ENCODE data around the gene RNF180. TPM values are rescaled to one million over a fixed set of nuclear protein-coding genes. Genes with fewer than 3 reads are reported as not detected.
"Not testable (repeated sequence)": the region's sequence is repeated elsewhere in the genome, so short reads cannot be mapped to it uniquely, and the experiment has no call there.

The RNF180 gene
- total RNA-seq, 2 experiments from 2014 or later, result not detected

GRCh38 chr5:64195981-64196380, 30.3 kb downstream of the RNF180 start:
- POLR2A ChIA-PET, result no interaction called here
- Mint-ChIP-seq H3K36me3 (ENCODE audit: low read depth) (no peaks in the 10 kb centered on the region), H3K27me3 (no peaks in the 10 kb centered on the region), H3K4me1 (no peaks in the 10 kb centered on the region), H3K9me3 (peaks cover 2% of the 10 kb centered on the region), H3K4me3 (no peak overlapping the region), H3K27ac (no peak overlapping the region)
- DNase-seq, result no peak
- CTCF ChIA-PET, result no interaction called here

- ChIA-PET POLR2A (no interaction called here), CTCF (no interaction called here)
- Mint-ChIP-seq H3K4me1 (no peaks in the 10 kb centered on the region), H3K36me3 (ENCODE audit: low read depth) (no peaks in the 10 kb centered on the region), H3K4me3 (no peak overlapping the region), H3K27ac (no peak overlapping the region), H3K27me3 (peaks cover 1% of the 10 kb centered on the region), H3K9me3 (peaks cover 2% of the 10 kb centered on the region)
- no peak for DNase-seq
Measured at GRCh38 chr5:64199425-64199824, 33.8 kb downstream of the RNF180 start.

GRCh38 chr5:64201996-64202395, 36.4 kb downstream of the RNF180 start:
- ChIA-PET CTCF (no interaction called here), POLR2A (no interaction called here)
- Mint-ChIP-seq H3K4me1 (no peaks in the 10 kb centered on the region), H3K4me3 (no peak overlapping the region), H3K36me3 (ENCODE audit: low read depth) (no peaks in the 10 kb centered on the region), H3K27me3 (peaks cover 1% of the 10 kb centered on the region), H3K27ac (no peak overlapping the region), H3K9me3 (peaks cover 2% of the 10 kb centered on the region)
- DNase-seq, result no peak

GRCh38 chr5:64206653-64207052, 41.0 kb downstream of the RNF180 start:
- POLR2A ChIA-PET, result no interaction called here
- no peak overlapping the region for H3K27ac Mint-ChIP-seq
- H3K36me3 Mint-ChIP-seq (ENCODE audit: low read depth), result no peaks in the 10 kb centered on the region
- no peak overlapping the region for H3K4me3 Mint-ChIP-seq
- peaks cover 1% of the 10 kb centered on the region for H3K27me3 Mint-ChIP-seq
- no peak for DNase-seq
- no peaks in the 10 kb centered on the region for H3K9me3 Mint-ChIP-seq
- CTCF ChIA-PET, result interaction anchor here (0.5 kb wide), 1 partner anchor 1065 kb away, joined by 3 read pairs; no protein-coding TSS in a partner anchor
- no peaks in the 10 kb centered on the region for H3K4me1 Mint-ChIP-seq

- Mint-ChIP-seq H3K9me3 (no peaks in the 10 kb centered on the region), H3K36me3 (ENCODE audit: low read depth) (no peaks in the 10 kb centered on the region), H3K27me3 (peaks cover 1% of the 10 kb centered on the region), H3K4me3 (no peak overlapping the region), H3K27ac (no peak overlapping the region), H3K4me1 (no peaks in the 10 kb centered on the region)
- ChIA-PET POLR2A (no interaction called here), CTCF (no interaction called here)
- no peak for DNase-seq
Measured at GRCh38 chr5:64207978-64208377, 42.3 kb downstream of the RNF180 start.

GRCh38 chr5:64209353-64209752, 43.7 kb downstream of the RNF180 start:
- H3K9me3 Mint-ChIP-seq, result no peaks in the 10 kb centered on the region
- H3K36me3 Mint-ChIP-seq (ENCODE audit: low read depth), result no peaks in the 10 kb centered on the region
- H3K4me1 Mint-ChIP-seq, result no peaks in the 10 kb centered on the region
- no peaks in the 10 kb centered on the region for H3K27me3 Mint-ChIP-seq
- no peak for DNase-seq
- CTCF ChIA-PET, result no interaction called here
- no peak overlapping the region for H3K4me3 Mint-ChIP-seq
- H3K27ac Mint-ChIP-seq, result no peak overlapping the region
- POLR2A ChIA-PET, result no interaction called here

- Mint-ChIP-seq H3K27me3 (no peaks in the 10 kb centered on the region), H3K27ac (no peak overlapping the region), H3K4me1 (no peaks in the 10 kb centered on the region), H3K36me3 (ENCODE audit: low read depth) (no peaks in the 10 kb centered on the region), H3K4me3 (no peak overlapping the region), H3K9me3 (no peaks in the 10 kb centered on the region)
- ChIA-PET POLR2A (no interaction called here), CTCF (no interaction called here)
- DNase-seq, result no peak
Measured at GRCh38 chr5:64210866-64211265, 45.2 kb downstream of the RNF180 start.

- POLR2A ChIA-PET, result no interaction called here
- Mint-ChIP-seq H3K4me3 (no peak overlapping the region), H3K36me3 (ENCODE audit: low read depth) (no peaks in the 10 kb centered on the region), H3K9me3 (no peaks in the 10 kb centered on the region), H3K4me1 (no peaks in the 10 kb centered on the region), H3K27ac (no peak overlapping the region), H3K27me3 (no peaks in the 10 kb centered on the region)
- CTCF ChIA-PET, result no interaction called here
- no peak for DNase-seq
Measured at GRCh38 chr5:64213011-64213410, 47.4 kb downstream of the RNF180 start.

GRCh38 chr5:64213531-64213930, 47.9 kb downstream of the RNF180 start:
- Mint-ChIP-seq H3K4me3 (no peak overlapping the region), H3K36me3 (ENCODE audit: low read depth) (no peaks in the 10 kb centered on the region), H3K27ac (no peak overlapping the region), H3K4me1 (no peaks in the 10 kb centered on the region), H3K9me3 (no peaks in the 10 kb centered on the region), H3K27me3 (no peaks in the 10 kb centered on the region)
- ChIA-PET CTCF (no interaction called here), POLR2A (no interaction called here)
- DNase-seq, result no peak

- H3K9me3 Mint-ChIP-seq, result no peaks in the 10 kb centered on the region
- POLR2A ChIA-PET, result no interaction called here
- H3K27me3 Mint-ChIP-seq, result no peaks in the 10 kb centered on the region
- no peaks in the 10 kb centered on the region for H3K36me3 Mint-ChIP-seq (ENCODE audit: low read depth)
- CTCF ChIA-PET, result no interaction called here
- H3K4me1 Mint-ChIP-seq, result no peaks in the 10 kb centered on the region
- no peak overlapping the region for H3K27ac Mint-ChIP-seq
- no peak overlapping the region for H3K4me3 Mint-ChIP-seq
- no peak for DNase-seq
Measured at GRCh38 chr5:64214132-64214531, 48.5 kb downstream of the RNF180 start.

GRCh38 chr5:64221911-64222310, 56.3 kb downstream of the RNF180 start:
- Mint-ChIP-seq H3K4me1 (no peaks in the 10 kb centered on the region), H3K4me3 (no peak overlapping the region), H3K27ac (no peak overlapping the region), H3K36me3 (ENCODE audit: low read depth) (no peaks in the 10 kb centered on the region), H3K9me3 (no peaks in the 10 kb centered on the region), H3K27me3 (no peaks in the 10 kb centered on the region)
- POLR2A ChIA-PET, result no interaction called here
- CTCF ChIA-PET, result no interaction called here
- DNase-seq, result no peak

- H3K9me3 Mint-ChIP-seq; H3K36me3 Mint-ChIP-seq (ENCODE audit: low read depth); H3K27ac Mint-ChIP-seq; DNase-seq; CTCF ChIA-PET; H3K4me1 Mint-ChIP-seq; POLR2A ChIA-PET; H3K27me3 Mint-ChIP-seq; H3K4me3 Mint-ChIP-seq: not testable (repeated sequence)
Measured at GRCh38 chr5:64225286-64225981, 59.8 kb downstream of the RNF180 start.

- H3K9me3 Mint-ChIP-seq; H3K27ac Mint-ChIP-seq; POLR2A ChIA-PET; H3K27me3 Mint-ChIP-seq; H3K4me1 Mint-ChIP-seq; DNase-seq; H3K4me3 Mint-ChIP-seq; CTCF ChIA-PET; H3K36me3 Mint-ChIP-seq (ENCODE audit: low read depth): not testable (repeated sequence)
Measured at GRCh38 chr5:64227131-64227537, 61.5 kb downstream of the RNF180 start.

GRCh38 chr5:64229163-64229774, 63.6 kb downstream of the RNF180 start:
- H3K4me1 Mint-ChIP-seq, result no peaks in the 10 kb centered on the region
- H3K9me3 Mint-ChIP-seq, result no peaks in the 10 kb centered on the region
- no peaks in the 10 kb centered on the region for H3K36me3 Mint-ChIP-seq (ENCODE audit: low read depth)
- no peaks in the 10 kb centered on the region for H3K27me3 Mint-ChIP-seq
- H3K4me3 Mint-ChIP-seq, result no peak overlapping the region
- DNase-seq, result no peak
- CTCF ChIA-PET, result interaction anchor here (0.7 to 1.8 kb wide), 4 partner anchors 10 to 383 kb away, joined by 3 to 7 read pairs (median 4); no protein-coding TSS in a partner anchor
- H3K27ac Mint-ChIP-seq, result no peak overlapping the region
- POLR2A ChIA-PET, result no interaction called here
